OCI-LY3 (cell line): ENCODE measurements around the gene NID1.

Experiments
- H2AFZ ChIP-seq: fragments of 200-600, 300-600 bp; shearing (Covaris generic); 2 replicates; pipeline ENCODE4 v1.6.0; 2014; ENCODE audit warnings: antibody characterized with exemption, low read depth, low read length
- H3K27ac ChIP-seq: fragments of 200-600, 300-600 bp; sonication (generic); 2 replicates; pipeline ENCODE4 v1.5.1; 2014; ENCODE audit warnings: mild to moderate bottlenecking, low read length, moderate library complexity, mixed read lengths
- H3K27me3 ChIP-seq: fragments of 200-600, 300-600 bp; sonication (generic); 2 replicates; pipeline ENCODE4 v1.6.1; 2014; ENCODE audit warnings: low read depth, low read length, mixed read lengths
- H3K36me3 ChIP-seq: fragments of 200-600, 300-600 bp; sonication (generic); replicated peaks from 2 replicates; pipeline ENCODE3; 2014; ENCODE audit warnings: low read depth, low read length, mixed read lengths
- H3K4me1 ChIP-seq: fragments of 300-600, 200-600 bp; sonication (generic); 2 replicates; pipeline ENCODE4 v1.6.1; 2014; ENCODE audit warnings: low read length, mixed read lengths
- H3K4me2 ChIP-seq: fragments of 200-600, 300-600 bp; sonication (generic); 2 replicates; pipeline ENCODE4 v1.6.1; 2014; ENCODE audit warnings: low read length, mixed read lengths
- H3K4me3 ChIP-seq: fragments of 300-600, 200-600 bp; sonication (generic); 2 replicates; pipeline ENCODE4 v1.5.1; 2014; ENCODE audit warnings: antibody characterized with exemption, mild to moderate bottlenecking, low read length, moderate library complexity
- H3K79me2 ChIP-seq: fragments of 300-600, 200-600 bp; shearing (Covaris generic); 2 replicates; pipeline ENCODE4 v1.6.1; 2014; ENCODE audit warnings: mild to moderate bottlenecking, low read length, mixed read lengths
- H3K9ac ChIP-seq: fragments of 300-600, 200-600 bp; shearing (Covaris generic); 2 replicates; pipeline ENCODE4 v1.6.0; 2014; ENCODE audit warnings: mild to moderate bottlenecking, low read length, moderate library complexity
- H3K9me3 ChIP-seq: fragments of 200-600, 300-600 bp; shearing (Covaris generic); 2 replicates; pipeline ENCODE4 v1.6.1; 2014; ENCODE audit warnings: low read length, mixed read lengths; ENCODE audit not compliant: insufficient read depth
- H4K20me1 ChIP-seq: fragments of 200-600, 300-600 bp; sonication (generic); 2 replicates; pipeline ENCODE4 v1.6.1; 2016; ENCODE audit warnings: low read length, mixed read lengths; ENCODE audit not compliant: insufficient read depth
- CTCF ChIP-seq: fragments of 200-600, 300-600 bp; sonication (generic); IDR thresholded peaks from 2 replicates; pipeline ENCODE4 v1.5.1; 2014; ENCODE audit warnings: antibody characterized with exemption, low read length, low read depth
- EZH2phosphoT487 ChIP-seq: fragments of 200-600 bp; shearing (Covaris generic); IDR thresholded peaks from 2 replicates; pipeline ENCODE4 v1.6.1; 2018; ENCODE audit warnings: antibody characterized with exemption, mixed run types, low read depth

The NID1 gene

DNA sequence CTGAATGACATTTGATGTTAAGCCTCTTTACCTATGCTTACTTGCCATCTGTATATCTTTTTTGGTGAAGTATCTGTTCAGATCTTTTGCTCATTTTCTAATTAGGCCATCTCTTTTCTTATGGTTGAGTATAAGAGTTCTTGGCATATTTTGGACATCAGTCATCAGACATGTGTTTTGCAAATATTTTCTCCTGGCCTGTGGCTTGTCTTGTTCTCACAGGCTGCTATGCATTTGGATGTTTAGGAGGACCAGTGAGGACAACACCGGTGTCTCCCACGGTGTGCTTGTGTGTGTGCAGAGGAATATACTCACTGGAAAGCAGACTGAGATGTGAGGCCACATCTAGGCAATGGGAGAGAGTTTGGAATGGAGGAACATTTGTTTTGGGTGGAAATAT, 111.1 kb downstream of the NID1 start:
- H3K4me2 ChIP-seq, result peak overlapping the region; percentile 80

GRCh38 chr1:235952950-235953615, 111.8 kb downstream of the NID1 start:
- Histone ChIP-seq H3K27ac (no peak overlapping the region), H3K4me2 (no peak overlapping the region; the same call in 1 of the 2 replicates), H4K20me1 (peaks cover 8% of the 10 kb centered on the region; the same call in 1 of the 2 replicates)

More for the DNA sequence above, 111.1 kb downstream of the NID1 start:
- H3K4me3 ChIP-seq, result peak overlapping the region; percentile 54; the same call in 1 of the 2 replicates
- no peak overlapping the region for H3K27ac ChIP-seq
- no peak overlapping the region for H2AFZ ChIP-seq
- no peaks in the 10 kb centered on the region for H3K79me2 ChIP-seq
- peaks cover 58% of the 10 kb centered on the region for H3K27me3 ChIP-seq
- peaks cover 8% of the 10 kb centered on the region; the same call in 1 of the 2 replicates for H4K20me1 ChIP-seq
- H3K4me1 ChIP-seq, result peaks cover 29% of the 10 kb centered on the region
- no peak overlapping the region for H3K9ac ChIP-seq
- H3K36me3 ChIP-seq, result no peaks in the 10 kb centered on the region
- TF ChIP-seq EZH2phosphoT487, result no peak
- TF ChIP-seq CTCF, result no peak
- H3K9me3 ChIP-seq, result no peaks in the 10 kb centered on the region

GRCh38 chr1:235951661-235952060, 113.2 kb downstream of the NID1 start:
- no peaks in the 10 kb centered on the region for H3K9me3 ChIP-seq

More at GRCh38 chr1:235952950-235953615, 111.8 kb downstream of the NID1 start:
- H3K79me2 ChIP-seq, result no peaks in the 10 kb centered on the region
- no peak overlapping the region for H3K9ac ChIP-seq
- no peak overlapping the region for H2AFZ ChIP-seq
- no peaks in the 10 kb centered on the region for H3K9me3 ChIP-seq
- H3K27me3 ChIP-seq, result peaks cover 63% of the 10 kb centered on the region
- no peaks in the 10 kb centered on the region for H3K36me3 ChIP-seq
- H3K4me3 ChIP-seq, result no peak overlapping the region
- TF ChIP-seq CTCF, result no peak
- TF ChIP-seq EZH2phosphoT487, result no peak
- peaks cover 29% of the 10 kb centered on the region for H3K4me1 ChIP-seq

More at GRCh38 chr1:235951661-235952060, 113.2 kb downstream of the NID1 start:
- H3K27me3 ChIP-seq, result peaks cover 62% of the 10 kb centered on the region
- H3K79me2 ChIP-seq, result no peaks in the 10 kb centered on the region
- TF ChIP-seq EZH2phosphoT487 (no peak), CTCF (no peak)
- H3K9ac ChIP-seq, result no peak overlapping the region
- H2AFZ ChIP-seq, result no peak overlapping the region
- no peak overlapping the region for H3K27ac ChIP-seq
- no peak overlapping the region for H3K4me3 ChIP-seq
- H4K20me1 ChIP-seq, result peaks cover 8% of the 10 kb centered on the region; the same call in 1 of the 2 replicates
- no peak overlapping the region for H3K4me2 ChIP-seq
- peaks cover 30% of the 10 kb centered on the region for H3K4me1 ChIP-seq
- H3K36me3 ChIP-seq, result no peaks in the 10 kb centered on the region
